T-helper 17 cell (primary cell): Measurements from ENCODE around the gene SLC27A1. TPM values are rescaled to one million over a fixed set of nuclear protein-coding genes. Genes with fewer than 3 reads are reported as not detected.
A peak's percentile ranks its signal among the peaks of the same experiment; 100 is the strongest.

ENCODE experiments used
- ATAC-seq: fragments of 150-1000 bp; cut with Tn5 transposase; 2 replicates; pipeline ENCODE4 v1.10.0; 2021; ENCODE audit warnings: mild to moderate bottlenecking, moderate library complexity
- DNase-seq, 3 donors: peaks; one replicate each; pipeline versions ENCODE4 v3.0.0 to v3.0.0-alpha.2; 2020 to 2021
- H3K9me3 ChIP-seq: one replicate; pipeline ENCODE4 v1.7.0; 2013; ENCODE audit warnings: low read length, mild to moderate bottlenecking; ENCODE audit not compliant: control insufficient read depth, poor library complexity, severe bottlenecking
- H3K27ac Mint-ChIP-seq: one replicate; pipeline ENCODE4 v1.8.0; 2022; ENCODE audit warnings: mild to moderate bottlenecking, moderate library complexity, mixed read lengths
- H3K27me3 Mint-ChIP-seq: one replicate; pipeline ENCODE4 v1.8.0; 2022; ENCODE audit warnings: mixed read lengths
- H3K36me3 Mint-ChIP-seq: one replicate; pipeline ENCODE4 v1.8.0; 2022; ENCODE audit warnings: low read depth, mixed read lengths
- H3K4me1 Mint-ChIP-seq: one replicate; pipeline ENCODE4 v1.8.0; 2022; ENCODE audit warnings: mild to moderate bottlenecking, mixed read lengths
- H3K4me3 Mint-ChIP-seq: one replicate; pipeline ENCODE4 v1.8.0; 2022; ENCODE audit warnings: mild to moderate bottlenecking, moderate library complexity, mixed read lengths
- total RNA-seq, 4 donors: library from RNA in 2 of 4; stranded (reverse) in 2 of 4; gene quantifications; one replicate each; pipeline ENCODE4 v1.2.3 and lab custom pipeline; 2022 to 2026

The SLC27A1 gene
- total RNA-seq, 2 donors from 2014 or later = 5.8 to 7.1 TPM

GRCh38 chr19:17534767-17535166 lies 64.4 kb downstream of the SLC27A1 start:
- no peaks in the 10 kb centered on the region for H3K9me3 ChIP-seq
- ATAC-seq (no peak), DNase-seq (no peak)
- H3K27ac Mint-ChIP-seq = no peak overlapping the region
- H3K27me3 Mint-ChIP-seq = no peaks in the 10 kb centered on the region
- H3K36me3 Mint-ChIP-seq = no peaks in the 10 kb centered on the region
- H3K4me1 Mint-ChIP-seq = peaks cover 12% of the 10 kb centered on the region
- no peak overlapping the region for H3K4me3 Mint-ChIP-seq

- H3K9me3 ChIP-seq = no peaks in the 10 kb centered on the region
- ATAC-seq (no peak), DNase-seq (no peak)
- Mint-ChIP-seq H3K4me1 (peaks cover 12% of the 10 kb centered on the region), H3K27me3 (no peaks in the 10 kb centered on the region), H3K4me3 (no peak overlapping the region), H3K27ac (no peak overlapping the region), H3K36me3 (no peaks in the 10 kb centered on the region)
Measured at GRCh38 chr19:17536955-17537354, 66.6 kb downstream of the SLC27A1 start.

GRCh38 chr19:17538684-17539237 lies 68.4 kb downstream of the SLC27A1 start:
- no peaks in the 10 kb centered on the region for H3K9me3 ChIP-seq
- no peaks in the 10 kb centered on the region for H3K36me3 Mint-ChIP-seq
- H3K27ac Mint-ChIP-seq = peak overlapping the region; percentile 11
- ATAC-seq = no peak
- peak overlapping the region; percentile 83 for H3K4me3 Mint-ChIP-seq
- no peaks in the 10 kb centered on the region for H3K27me3 Mint-ChIP-seq
- DNase-seq = no peak
- peaks cover 12% of the 10 kb centered on the region for H3K4me1 Mint-ChIP-seq

- no peaks in the 10 kb centered on the region for H3K36me3 Mint-ChIP-seq
- peak overlapping the region; percentile 90 for H3K4me3 Mint-ChIP-seq
- no peaks in the 10 kb centered on the region for H3K27me3 Mint-ChIP-seq
- peaks cover 15% of the 10 kb centered on the region for H3K4me1 Mint-ChIP-seq
- H3K27ac Mint-ChIP-seq = peak overlapping the region; percentile 6
- H3K9me3 ChIP-seq = no peaks in the 10 kb centered on the region
- DNase-seq (peak; percentile 92 to 97 (median 93)), ATAC-seq (peak; percentile 96)
Measured at GRCh38 chr19:17539238-17540117, 69.2 kb downstream of the SLC27A1 start.

GRCh38 chr19:17540174-17540573 lies 69.8 kb downstream of the SLC27A1 start:
- H3K4me1 Mint-ChIP-seq = peaks cover 15% of the 10 kb centered on the region
- ATAC-seq = no peak
- no peaks in the 10 kb centered on the region for H3K9me3 ChIP-seq
- H3K27me3 Mint-ChIP-seq = no peaks in the 10 kb centered on the region
- H3K36me3 Mint-ChIP-seq = no peaks in the 10 kb centered on the region
- no peak overlapping the region for H3K27ac Mint-ChIP-seq
- no peak overlapping the region for H3K4me3 Mint-ChIP-seq
- no peak for DNase-seq

- Mint-ChIP-seq H3K4me3 (no peak overlapping the region), H3K27me3 (no peaks in the 10 kb centered on the region)
- no peak for DNase-seq
Measured at GRCh38 chr19:17541184-17541759, 70.9 kb downstream of the SLC27A1 start.

GRCh38 chr19:17542042-17542441 lies 71.7 kb downstream of the SLC27A1 start:
- DNase-seq = no peak
- ATAC-seq = no peak
- Mint-ChIP-seq H3K4me1 (peaks cover 17% of the 10 kb centered on the region), H3K4me3 (no peak overlapping the region), H3K27ac (no peak overlapping the region), H3K27me3 (no peaks in the 10 kb centered on the region), H3K36me3 (no peaks in the 10 kb centered on the region)
- no peaks in the 10 kb centered on the region for H3K9me3 ChIP-seq

More at GRCh38 chr19:17541184-17541759, 70.9 kb downstream of the SLC27A1 start:
- Mint-ChIP-seq H3K4me1 (peaks cover 15% of the 10 kb centered on the region), H3K36me3 (no peaks in the 10 kb centered on the region), H3K27ac (no peak overlapping the region)
- H3K9me3 ChIP-seq = no peaks in the 10 kb centered on the region
- ATAC-seq = no peak

GRCh38 chr19:17542793-17543582 lies 72.7 kb downstream of the SLC27A1 start:
- H3K9me3 ChIP-seq = no peaks in the 10 kb centered on the region
- Mint-ChIP-seq H3K27ac (no peak overlapping the region), H3K27me3 (no peaks in the 10 kb centered on the region), H3K36me3 (no peaks in the 10 kb centered on the region), H3K4me3 (no peak overlapping the region), H3K4me1 (peaks cover 15% of the 10 kb centered on the region)
- no peak for ATAC-seq
- no peak for DNase-seq

GRCh38 chr19:17543986-17544385 lies 73.7 kb downstream of the SLC27A1 start:
- H3K4me1 Mint-ChIP-seq = peaks cover 8% of the 10 kb centered on the region
- no peak overlapping the region for H3K27ac Mint-ChIP-seq
- H3K4me3 Mint-ChIP-seq = no peak overlapping the region
- no peaks in the 10 kb centered on the region for H3K9me3 ChIP-seq
- ATAC-seq = no peak
- no peaks in the 10 kb centered on the region for H3K27me3 Mint-ChIP-seq
- H3K36me3 Mint-ChIP-seq = no peaks in the 10 kb centered on the region
- no peak for DNase-seq

- H3K9me3 ChIP-seq = no peaks in the 10 kb centered on the region
- Mint-ChIP-seq H3K4me1 (peaks cover 8% of the 10 kb centered on the region), H3K4me3 (no peak overlapping the region), H3K27ac (no peak overlapping the region), H3K36me3 (no peaks in the 10 kb centered on the region), H3K27me3 (no peaks in the 10 kb centered on the region)
- ATAC-seq (no peak), DNase-seq (no peak)
Measured at GRCh38 chr19:17544418-17544817, 74.1 kb downstream of the SLC27A1 start.

- H3K4me3 Mint-ChIP-seq = no peak overlapping the region
- H3K36me3 Mint-ChIP-seq = no peaks in the 10 kb centered on the region
- H3K27ac Mint-ChIP-seq = no peak overlapping the region
- H3K9me3 ChIP-seq = no peaks in the 10 kb centered on the region
- DNase-seq (no peak), ATAC-seq (no peak)
- peaks cover 5% of the 10 kb centered on the region for H3K4me1 Mint-ChIP-seq
- no peaks in the 10 kb centered on the region for H3K27me3 Mint-ChIP-seq
Measured at GRCh38 chr19:17548145-17548544, 77.8 kb downstream of the SLC27A1 start.

- Mint-ChIP-seq H3K4me3 (no peak overlapping the region), H3K4me1 (peaks cover 2% of the 10 kb centered on the region), H3K36me3 (no peaks in the 10 kb centered on the region), H3K27me3 (no peaks in the 10 kb centered on the region), H3K27ac (no peak overlapping the region)
- no peak for ATAC-seq
- DNase-seq = no peak
- H3K9me3 ChIP-seq = no peaks in the 10 kb centered on the region
Measured at GRCh38 chr19:17549085-17549740, 78.9 kb downstream of the SLC27A1 start.
